Inflammatory macrophage (primary cell): ENCODE results near the gene PAQR8.
A peak's percentile ranks its signal among the peaks of the same experiment; 100 is the strongest.

Source experiments
- DNase-seq, 2 donors: peaks; one replicate each; pipeline ENCODE4 v3.0.0-alpha.2; 2020 to 2022

The PAQR8 gene

DNA sequence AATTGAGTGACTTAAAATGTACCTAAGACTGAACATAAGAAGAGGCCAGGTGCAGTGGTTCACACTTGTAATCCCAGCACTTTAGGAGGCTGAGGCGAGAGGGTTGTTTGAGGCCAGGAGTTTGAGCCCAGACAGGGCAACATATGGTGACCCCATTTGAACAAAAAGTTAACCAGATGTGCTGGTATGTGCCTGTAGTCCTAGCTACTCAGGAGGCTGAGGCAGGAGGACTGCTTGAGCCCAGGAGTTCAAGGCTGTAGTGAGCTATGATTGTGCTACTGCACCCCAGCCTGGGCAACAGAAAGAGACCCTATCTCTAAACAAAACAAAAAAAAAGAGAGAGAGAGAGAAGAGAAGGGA, 10.1 kb upstream of the PAQR8 start:
- no peak for DNase-seq

DNA sequence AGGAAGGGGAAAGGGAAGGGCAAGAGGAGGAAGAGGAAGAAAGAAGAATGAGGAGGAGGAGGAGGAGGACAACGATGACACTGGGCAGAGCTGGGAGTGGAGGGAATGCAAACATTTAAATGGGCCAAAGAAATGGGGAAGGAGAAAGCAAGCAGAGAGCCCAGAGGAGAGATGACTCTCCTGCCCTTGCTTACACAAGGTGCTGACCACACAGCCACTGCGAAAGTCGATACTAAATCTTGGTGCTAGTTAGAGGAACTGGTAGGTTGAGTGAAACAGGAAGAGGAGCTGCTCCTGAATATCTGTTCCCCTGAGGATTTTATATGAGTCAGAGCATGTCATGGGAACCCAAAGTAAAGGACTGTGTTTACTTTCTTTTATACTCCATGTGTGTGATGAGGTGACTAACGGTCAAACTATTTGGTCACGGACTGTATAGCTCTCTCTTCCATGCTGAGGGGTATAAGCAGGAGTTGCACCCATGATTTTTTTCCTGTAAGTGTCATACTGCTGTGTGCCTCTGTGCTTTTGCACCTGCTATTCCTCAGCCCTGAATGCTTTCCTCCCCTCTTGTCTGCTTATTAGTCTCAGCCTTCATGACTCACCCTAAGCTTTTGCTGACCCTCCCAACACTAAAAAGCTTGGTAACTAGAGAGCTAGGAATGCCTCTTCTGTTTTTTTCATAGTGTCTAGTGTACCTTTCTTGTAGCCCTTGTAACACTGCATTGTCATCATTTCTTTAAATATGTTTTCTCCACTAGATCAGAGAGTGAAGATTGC, 9.5 kb upstream of the PAQR8 start:
- DNase-seq: peak; percentile 93 to 97

DNA sequence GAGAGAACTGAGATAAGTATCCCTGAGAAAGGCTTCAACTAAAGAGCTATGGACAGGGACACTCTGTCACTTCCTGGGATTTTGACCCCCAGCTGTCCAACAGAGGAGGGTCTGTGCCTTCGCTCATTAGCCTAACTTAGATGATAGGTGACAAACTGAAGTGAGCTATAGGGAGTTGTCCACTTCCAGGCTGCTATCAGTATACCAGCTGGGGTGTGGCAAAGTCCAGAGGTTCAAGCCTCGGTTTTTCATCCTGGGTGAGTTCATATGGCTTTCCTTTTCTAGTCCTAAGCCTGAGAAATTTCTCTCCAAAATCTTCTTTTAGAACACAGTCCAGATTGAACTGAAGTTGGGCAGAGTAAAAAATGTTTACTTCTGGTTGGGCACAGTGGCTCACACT, 5.9 kb upstream of the PAQR8 start:
- DNase-seq: no peak

GRCh38 chr6:52359403-52359802, 2.5 kb upstream of the PAQR8 start:
- DNase-seq: no peak

- no peak for DNase-seq
Observed at GRCh38 chr6:52360028-52360427, 1.9 kb upstream of the PAQR8 start.

- DNase-seq: peak in 1 of 2 donors; percentile 25
Observed at GRCh38 chr6:52360601-52361413, 1.1 kb upstream of the PAQR8 start.

GRCh38 chr6:52361414-52361944, 472 bp upstream of the PAQR8 start:
- DNase-seq: peak; percentile 75 to 86

GRCh38 chr6:52362443-52363227, 684 bp downstream of the PAQR8 start:
- DNase-seq: peak in 1 of 2 donors; percentile 38

- no peak for DNase-seq
Observed at GRCh38 chr6:52363228-52363867, 1.4 kb downstream of the PAQR8 start.

- DNase-seq: no peak
Observed at GRCh38 chr6:52364480-52365166, 2.7 kb downstream of the PAQR8 start.

- no peak for DNase-seq
Observed at GRCh38 chr6:52365317-52365716, 3.4 kb downstream of the PAQR8 start.

DNA sequence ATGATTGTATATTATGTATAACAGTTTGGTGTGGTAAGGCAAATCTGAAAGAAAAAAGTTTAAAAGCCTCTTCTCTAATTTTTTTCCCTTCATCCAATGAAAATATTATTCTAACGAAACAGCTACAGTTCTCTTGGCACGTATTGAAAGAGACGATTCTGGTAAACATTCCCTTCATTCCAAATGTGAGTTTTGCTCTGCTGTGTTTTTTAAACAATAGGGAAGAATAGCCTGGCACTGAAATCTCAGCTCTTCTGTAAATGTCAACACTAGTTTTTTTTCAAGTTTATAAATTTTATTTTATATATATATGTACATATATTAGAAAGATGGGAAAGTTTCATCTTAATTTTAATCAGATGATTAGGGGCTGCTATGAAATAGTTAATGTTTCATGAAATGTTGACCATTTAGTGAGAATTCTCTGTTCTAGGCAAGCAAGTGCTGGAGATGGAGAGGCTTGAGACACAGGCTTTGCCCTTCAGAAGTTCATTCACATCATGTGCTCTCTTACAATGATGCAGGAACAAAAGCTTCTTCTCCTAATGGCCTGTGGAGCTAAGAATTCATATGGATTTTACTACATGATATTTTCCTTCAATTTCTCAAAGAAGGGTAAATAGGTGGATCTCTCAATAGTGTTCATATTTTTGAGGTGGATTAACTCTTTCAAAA, 4.1 kb downstream of the PAQR8 start:
- DNase-seq: no peak

- DNase-seq: no peak
Observed at GRCh38 chr6:52368002-52368401, 6.1 kb downstream of the PAQR8 start.

- DNase-seq: no peak
Observed at GRCh38 chr6:52369234-52369633, 7.3 kb downstream of the PAQR8 start.

DNA sequence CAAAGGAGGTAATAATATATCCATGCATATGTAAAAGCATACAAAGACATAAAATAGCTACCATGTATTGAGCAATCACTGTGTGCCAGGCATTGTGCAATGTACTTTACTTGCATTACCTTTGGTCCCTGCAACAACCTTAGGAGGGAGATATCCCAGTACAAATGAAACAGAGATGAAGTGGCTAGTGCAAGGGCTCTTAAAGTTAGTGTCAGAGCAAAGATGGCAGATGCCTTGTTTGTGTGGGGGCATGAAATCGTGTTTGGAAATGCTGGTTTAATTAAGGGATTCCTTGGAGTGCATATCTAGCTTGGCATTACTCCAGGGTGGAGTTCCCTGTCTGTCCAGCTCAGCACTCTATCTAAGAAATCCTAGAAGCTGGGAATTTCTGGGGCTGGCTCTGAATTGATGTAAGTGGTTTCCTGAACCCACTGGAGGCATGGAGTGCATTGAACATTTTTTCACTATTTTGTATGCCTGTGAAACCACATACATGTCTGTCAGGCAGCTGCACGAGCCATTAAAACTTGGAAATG, 9.8 kb downstream of the PAQR8 start:
- DNase-seq: no peak

GRCh38 chr6:52373151-52373690, 11.3 kb downstream of the PAQR8 start:
- no peak for DNase-seq

DNA sequence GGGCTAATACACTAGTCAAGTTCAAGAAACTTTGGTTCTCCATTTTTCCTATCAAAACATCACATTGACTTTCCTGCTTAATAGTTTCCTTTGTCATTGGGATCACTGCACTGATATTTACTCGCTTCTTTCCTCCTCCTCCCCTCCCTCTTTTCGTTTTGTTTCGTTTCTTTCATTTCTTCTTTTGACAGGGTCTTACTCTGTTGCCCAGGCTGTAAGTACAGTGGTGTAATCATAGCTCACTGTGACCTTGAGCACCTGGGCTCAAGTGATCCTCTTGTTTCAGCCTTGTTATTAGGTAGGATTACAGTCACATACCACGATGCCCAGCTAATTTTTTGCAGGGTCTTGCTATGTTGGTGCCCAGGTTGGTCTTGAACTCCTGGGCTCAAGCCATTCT, 12.3 kb downstream of the PAQR8 start:
- no peak for DNase-seq

- DNase-seq: no peak
Observed at GRCh38 chr6:52375780-52376556, 14.0 kb downstream of the PAQR8 start.

- no peak for DNase-seq
Observed at GRCh38 chr6:52376763-52377162, 14.8 kb downstream of the PAQR8 start.
